Prostate gland (tissue), 2 donors: ENCODE results near the gene CERS6.

Source experiments
- POLR2A ChIP-seq: fragments of 450-650 bp; IDR thresholded peaks from one replicate; pipeline ENCODE4 v1.6.1; 2016; ENCODE audit warnings: antibody characterized with exemption, mild to moderate bottlenecking
- POLR2AphosphoS5 ChIP-seq: sonication (generic); formaldehyde crosslinking; IDR thresholded peaks from one replicate; pipeline ENCODE4 v1.6.1; 2017; ENCODE audit warnings: antibody characterized with exemption
- TF ChIP-seq, protein P1 (sequence below), 4 experiments: fragments of 200-600 bp in 2 of 4; fragments of 450-650 bp in 2 of 4; sonication (generic) in 2 of 4; IDR thresholded peaks; 1 replicate in 3 of 4; 2 replicates in 1 of 4; pipeline ENCODE4 v1.5.1; 2016 to 2019; ENCODE audit warnings: antibody characterized with exemption in 4 of 4, mild to moderate bottlenecking in 2 of 4, moderate library complexity in 2 of 4

DNA sequence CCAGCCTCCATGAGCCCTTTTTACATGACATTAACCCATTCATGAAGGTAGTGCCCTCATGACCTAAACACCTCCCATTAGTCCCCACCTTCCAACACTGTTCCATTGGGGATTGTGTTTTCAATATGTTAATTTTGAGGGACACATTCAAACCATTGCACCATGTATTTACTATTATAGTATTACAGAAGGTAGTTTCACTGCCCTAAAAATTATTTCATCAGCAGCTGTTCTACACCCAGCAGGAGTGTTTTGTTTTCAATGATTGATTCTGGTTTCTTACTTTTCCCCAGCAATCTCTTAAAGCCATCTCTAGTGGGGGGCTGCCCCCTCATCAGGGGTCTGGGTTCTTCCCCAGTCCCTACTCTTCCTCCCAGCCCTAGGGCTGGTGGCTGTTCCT is 71.9 kb downstream of the CERS6 start:
- TF ChIP-seq, protein P1, sequence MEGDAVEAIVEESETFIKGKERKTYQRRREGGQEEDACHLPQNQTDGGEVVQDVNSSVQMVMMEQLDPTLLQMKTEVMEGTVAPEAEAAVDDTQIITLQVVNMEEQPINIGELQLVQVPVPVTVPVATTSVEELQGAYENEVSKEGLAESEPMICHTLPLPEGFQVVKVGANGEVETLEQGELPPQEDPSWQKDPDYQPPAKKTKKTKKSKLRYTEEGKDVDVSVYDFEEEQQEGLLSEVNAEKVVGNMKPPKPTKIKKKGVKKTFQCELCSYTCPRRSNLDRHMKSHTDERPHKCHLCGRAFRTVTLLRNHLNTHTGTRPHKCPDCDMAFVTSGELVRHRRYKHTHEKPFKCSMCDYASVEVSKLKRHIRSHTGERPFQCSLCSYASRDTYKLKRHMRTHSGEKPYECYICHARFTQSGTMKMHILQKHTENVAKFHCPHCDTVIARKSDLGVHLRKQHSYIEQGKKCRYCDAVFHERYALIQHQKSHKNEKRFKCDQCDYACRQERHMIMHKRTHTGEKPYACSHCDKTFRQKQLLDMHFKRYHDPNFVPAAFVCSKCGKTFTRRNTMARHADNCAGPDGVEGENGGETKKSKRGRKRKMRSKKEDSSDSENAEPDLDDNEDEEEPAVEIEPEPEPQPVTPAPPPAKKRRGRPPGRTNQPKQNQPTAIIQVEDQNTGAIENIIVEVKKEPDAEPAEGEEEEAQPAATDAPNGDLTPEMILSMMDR (IDR thresholded peaks at IDR 0.05): no peak
- TF ChIP-seq POLR2AphosphoS5 (no peak), POLR2A (no peak)
